Measurements from ENCODE around the gene VPS33B.

VPS33B gene

GRCh38 chr15:90954712-90955623 lies 67.4 kb downstream of the VPS33B start, which contains the start of gene RCCD1:
TSS of gene RCCD1 (plus strand) at chr15:90954884. CDS start at chr15:90956735, 1,851 bp downstream.
- Histone ChIP-seq H3K27ac (ENCODE audit: extremely low read depth, low read depth, low read length) (peak within 1 kb of the TSS; percentile 88), H3K36me3 (ENCODE audit: control insufficient read depth in 2 of 2, insufficient read depth in 1 of 2, low read length in 2 of 2) (peaks cover 30 to 65% of the 10 kb centered on the region in 2 experiments), H3K4me3 (ENCODE audit: low read depth, low read length) (peak within 1 kb of the TSS; percentile 73), H3K4me1 (ENCODE audit: control insufficient read depth, insufficient read depth, low read length) (no peaks in the 10 kb centered on the region; the same call in 1 of the 2 replicates), H3K9me3 (ENCODE audit: control insufficient read depth, insufficient read depth, low read depth, low read length) (no peaks in the 10 kb centered on the region)
- POLR2A ChIA-PET = interaction anchor here (0.6 to 7.8 kb wide), 17 partner anchors 9 to 1949 kb away, joined by 3 to 179 read pairs (median 7); partner anchors contain the start of genes CIB1, GDPGP1, HDDC3 and MAN2A2
- CTCF ChIA-PET = interaction anchor here (0.6 to 11.9 kb wide), 14 partner anchors 10 to 958 kb away, joined by 3 to 163 read pairs (median 11); partner anchors contain the start of genes HDDC3, MAN2A2, UNC45A and VPS33B
- TF ChIP-seq ZNF18 (tag by site-specific recombination; IDR thresholded peaks at IDR 0.05) (no peak), KLF10 (tag by site-specific recombination; IDR thresholded peaks at IDR 0.05) (peak; percentile 72), ZNF792 (tag by site-specific recombination; IDR thresholded peaks at IDR 0.05) (0 out of 2 replicates have a peak, but pooled peaks have one; percentile 77), ZBTB44 (tag by site-specific recombination; IDR thresholded peaks at IDR 0.05) (peak; percentile 25; the same call in 1 of the 2 replicates), ZNF174 (tag by site-specific recombination; IDR thresholded peaks at IDR 0.05) (no peak), ZNF677 (tag by site-specific recombination; IDR thresholded peaks at IDR 0.05) (no peak; the same call in 1 of the 2 replicates), ZNF138 (tag by site-specific recombination; IDR thresholded peaks at IDR 0.05; ENCODE audit: borderline replicate concordance) (no peak), ZNF280C (tag by site-specific recombination; IDR thresholded peaks at IDR 0.05) (no peak), ZNF549 (tag by site-specific recombination; IDR thresholded peaks at IDR 0.05) (no peak), ZSCAN30 (tag by site-specific recombination; IDR thresholded peaks at IDR 0.05) (peak; percentile 95), ZFP3 (tag by site-specific recombination; IDR thresholded peaks at IDR 0.05; ENCODE audit: low read depth) (peak; percentile 43; the same call in 1 of the 2 replicates), ZNF449 (tag by site-specific recombination; IDR thresholded peaks at IDR 0.05) (no peak; the same call in 1 of the 2 replicates), KLF17 (tag by site-specific recombination; IDR thresholded peaks at IDR 0.05) (peak; percentile 91), ZNF221 (tag by site-specific recombination; IDR thresholded peaks at IDR 0.05; ENCODE audit: borderline replicate concordance) (no peak), ZBTB26 (tag by site-specific recombination; optimal IDR thresholded peaks at IDR 0.05) (peak; percentile 95), ZNF223 (tag by site-specific recombination; IDR thresholded peaks at IDR 0.05) (0 out of 2 replicates have a peak, but pooled peaks have one; percentile 15), ZNF785 (tag by site-specific recombination; IDR thresholded peaks at IDR 0.05) (no peak), GLIS1 (tag by site-specific recombination; IDR thresholded peaks at IDR 0.05) (peak; percentile 60; the same call in 1 of the 2 replicates), ZNF404 (tag by site-specific recombination; IDR thresholded peaks at IDR 0.05) (no peak), ZNF561 (tag by site-specific recombination; IDR thresholded peaks at IDR 0.05; ENCODE audit: borderline replicate concordance) (peak; percentile 48; the same call in 1 of the 2 replicates), ZNF629 (tag by site-specific recombination; IDR thresholded peaks at IDR 0.05) (peak; percentile 86), HIC1 (tag by site-specific recombination; IDR thresholded peaks at IDR 0.05) (peak; percentile 86), ZNF585B (tag by site-specific recombination; IDR thresholded peaks at IDR 0.05) (no peak), ZNF239 (tag by site-specific recombination; IDR thresholded peaks at IDR 0.05) (no peak)
